OCI-LY1 (cell line): ENCODE results near the gene RAI14.
A peak's percentile ranks its signal among the peaks of the same experiment; 100 is the strongest.

ENCODE experiments used
- H2AFZ ChIP-seq: fragments of 200-600 bp; sonication (generic), shearing (Covaris generic); 2 replicates; pipeline ENCODE4 v1.6.0; 2014; ENCODE audit warnings: antibody characterized with exemption, mild to moderate bottlenecking, low read length
- H3F3A ChIP-seq: fragments of 200-600 bp; sonication (generic), shearing (Covaris generic); 2 replicates; pipeline ENCODE4 v1.6.0; 2014; ENCODE audit warnings: mild to moderate bottlenecking, antibody characterized with exemption, low read length, moderate library complexity; ENCODE audit not compliant: insufficient read depth
- H3K27ac ChIP-seq: fragments of 200-600 bp; sonication (generic); 2 replicates; pipeline ENCODE4 v1.5.1; 2014; ENCODE audit warnings: low read length, mixed run types, mild to moderate bottlenecking, low read depth; ENCODE audit not compliant: poor library complexity, severe bottlenecking
- H3K27me3 ChIP-seq: fragments of 200-600 bp; sonication (generic); 2 replicates; pipeline ENCODE4 v1.6.0; 2014; ENCODE audit warnings: antibody characterized with exemption, mild to moderate bottlenecking, low read length, moderate library complexity; ENCODE audit not compliant: insufficient read depth
- H3K36me3 ChIP-seq: fragments of 200-600 bp; sonication (generic); 2 replicates; pipeline ENCODE4 v1.6.1; 2014; ENCODE audit warnings: mild to moderate bottlenecking, antibody characterized with exemption, low read length, moderate library complexity, mixed read lengths; ENCODE audit not compliant: insufficient read depth
- H3K4me1 ChIP-seq: fragments of 200-600 bp; sonication (generic); 2 replicates; pipeline ENCODE4 v1.5.1; 2014; ENCODE audit warnings: mild to moderate bottlenecking, low read length, moderate library complexity; ENCODE audit not compliant: insufficient read depth, severe bottlenecking
- H3K4me2 ChIP-seq: fragments of 200-600 bp; sonication (generic), shearing (Covaris generic); 2 replicates; pipeline ENCODE4 v1.6.1; 2014; ENCODE audit warnings: low read length
- H3K4me3 ChIP-seq: fragments of 200-600 bp; sonication (generic); 2 replicates; pipeline ENCODE4 v1.5.1; 2014; ENCODE audit warnings: low read length, low read depth, mild to moderate bottlenecking, mixed read lengths; ENCODE audit not compliant: poor library complexity, severe bottlenecking
- H3K79me2 ChIP-seq: fragments of 200-600 bp; shearing (Covaris generic); 2 replicates; pipeline ENCODE4 v1.6.1; 2016; ENCODE audit warnings: mixed run types, low read length, mixed read lengths; ENCODE audit not compliant: insufficient read depth
- H3K9ac ChIP-seq: fragments of 200-600 bp; sonication (generic), shearing (Covaris generic); 2 replicates; pipeline ENCODE4 v1.6.1; 2014; ENCODE audit warnings: mild to moderate bottlenecking, low read length, mixed read lengths
- H3K9me2 ChIP-seq: fragments of 200-600 bp; sonication (generic), shearing (Covaris generic); 2 replicates; pipeline ENCODE4 v1.6.1; 2014; ENCODE audit warnings: low read depth, mild to moderate bottlenecking, low read length, mixed read lengths
- H3K9me3 ChIP-seq: fragments of 200-600 bp; shearing (Covaris generic); 2 replicates; pipeline ENCODE4 v1.6.1; 2014; ENCODE audit warnings: low read length, mixed read lengths
- H4K20me1 ChIP-seq: fragments of 200-600 bp; sonication (generic), shearing (Covaris generic); 2 replicates; pipeline ENCODE4 v1.6.0; 2016; ENCODE audit warnings: mild to moderate bottlenecking, low read length; ENCODE audit not compliant: insufficient read depth
- EZH2 ChIP-seq: fragments of 200-600 bp; sonication (generic), shearing (Covaris generic); IDR thresholded peaks from 2 replicates; pipeline ENCODE4 v1.8.0; 2017; ENCODE audit warnings: borderline replicate concordance, mixed run types, mild to moderate bottlenecking, antibody characterized with exemption, low read length, moderate library complexity, mixed read lengths
- TF ChIP-seq, protein P1 (sequence below): fragments of 200-600 bp; sonication (generic), shearing (Covaris generic); IDR thresholded peaks from 2 replicates; pipeline ENCODE4 v1.5.1; 2017; ENCODE audit warnings: mild to moderate bottlenecking, antibody characterized with exemption, low read length, moderate library complexity, mixed read lengths

RAI14 gene

DNA sequence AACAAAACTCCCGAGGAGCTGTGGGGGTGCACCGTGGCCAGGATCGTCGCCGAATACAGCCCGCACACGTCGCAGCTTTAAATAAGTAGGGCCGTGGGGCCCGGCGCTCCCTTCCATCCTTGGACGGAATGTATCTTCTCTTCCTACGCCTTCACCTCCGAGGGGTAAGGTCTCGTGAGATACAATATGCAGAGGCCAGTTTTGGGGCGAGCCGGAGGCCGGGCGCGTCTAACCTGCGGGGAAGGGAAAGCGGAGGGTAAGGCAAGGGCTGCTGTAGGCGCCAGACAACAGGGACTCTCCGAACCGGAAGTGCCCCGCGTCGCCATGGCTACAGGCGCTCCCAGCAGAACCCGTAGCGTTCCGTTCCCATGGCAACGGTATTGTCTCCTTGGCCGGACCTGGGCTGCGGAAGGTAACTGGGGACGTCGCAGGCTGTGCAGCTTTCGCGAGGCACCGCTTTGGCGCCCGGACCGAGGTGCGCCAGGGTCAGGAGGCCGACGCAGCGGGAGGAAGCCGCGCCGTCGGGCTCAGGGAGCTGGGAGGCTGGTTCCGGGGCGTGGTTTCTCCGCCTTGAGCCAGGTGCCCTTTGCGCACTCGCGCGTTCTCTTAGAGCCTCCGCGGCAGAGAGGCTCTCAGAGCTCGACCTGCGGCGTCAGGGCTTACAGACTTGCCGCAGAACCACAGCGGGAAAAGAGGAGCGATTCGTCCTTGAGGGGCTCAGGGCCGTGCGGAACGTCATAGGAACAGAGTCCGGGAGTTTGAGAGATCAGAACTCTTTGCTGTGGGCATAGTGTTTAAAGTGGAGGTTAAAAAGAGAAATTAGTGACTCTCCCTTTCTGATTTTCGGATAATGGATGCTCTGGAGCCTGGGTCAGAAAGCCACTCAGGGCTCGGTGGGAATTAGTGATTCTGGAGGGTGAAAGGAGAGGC is 182.9 kb downstream of the RAI14 start, which contains the start of gene TTC23L:
Gene TTC23L (plus strand): TSS at position 380 of the 930 bp plus-strand sequence. CDS start 1,508 bp downstream, outside the sequence.
- Histone ChIP-seq H3K9me2 (no peaks in the 10 kb centered on the region), H3K4me2 (peak within 1 kb of the TSS; percentile 60), H3F3A (no peaks in the 10 kb centered on the region), H3K27ac (no peak within 1 kb of the TSS), H3K36me3 (no peaks in the 10 kb centered on the region), H3K79me2 (no peaks in the 10 kb centered on the region), H2AFZ (no peak within 1 kb of the TSS), H3K4me3 (peak within 1 kb of the TSS; percentile 53), H3K9ac (peak within 1 kb of the TSS; percentile 27; the same call in 1 of the 2 replicates), H4K20me1 (no peaks in the 10 kb centered on the region), H3K27me3 (no peaks in the 10 kb centered on the region; the same call in 1 of the 2 replicates), H3K4me1 (no peaks in the 10 kb centered on the region), H3K9me3 (no peaks in the 10 kb centered on the region)
- TF ChIP-seq EZH2 = no peak
- TF ChIP-seq, protein P1, sequence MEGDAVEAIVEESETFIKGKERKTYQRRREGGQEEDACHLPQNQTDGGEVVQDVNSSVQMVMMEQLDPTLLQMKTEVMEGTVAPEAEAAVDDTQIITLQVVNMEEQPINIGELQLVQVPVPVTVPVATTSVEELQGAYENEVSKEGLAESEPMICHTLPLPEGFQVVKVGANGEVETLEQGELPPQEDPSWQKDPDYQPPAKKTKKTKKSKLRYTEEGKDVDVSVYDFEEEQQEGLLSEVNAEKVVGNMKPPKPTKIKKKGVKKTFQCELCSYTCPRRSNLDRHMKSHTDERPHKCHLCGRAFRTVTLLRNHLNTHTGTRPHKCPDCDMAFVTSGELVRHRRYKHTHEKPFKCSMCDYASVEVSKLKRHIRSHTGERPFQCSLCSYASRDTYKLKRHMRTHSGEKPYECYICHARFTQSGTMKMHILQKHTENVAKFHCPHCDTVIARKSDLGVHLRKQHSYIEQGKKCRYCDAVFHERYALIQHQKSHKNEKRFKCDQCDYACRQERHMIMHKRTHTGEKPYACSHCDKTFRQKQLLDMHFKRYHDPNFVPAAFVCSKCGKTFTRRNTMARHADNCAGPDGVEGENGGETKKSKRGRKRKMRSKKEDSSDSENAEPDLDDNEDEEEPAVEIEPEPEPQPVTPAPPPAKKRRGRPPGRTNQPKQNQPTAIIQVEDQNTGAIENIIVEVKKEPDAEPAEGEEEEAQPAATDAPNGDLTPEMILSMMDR = no peak

DNA sequence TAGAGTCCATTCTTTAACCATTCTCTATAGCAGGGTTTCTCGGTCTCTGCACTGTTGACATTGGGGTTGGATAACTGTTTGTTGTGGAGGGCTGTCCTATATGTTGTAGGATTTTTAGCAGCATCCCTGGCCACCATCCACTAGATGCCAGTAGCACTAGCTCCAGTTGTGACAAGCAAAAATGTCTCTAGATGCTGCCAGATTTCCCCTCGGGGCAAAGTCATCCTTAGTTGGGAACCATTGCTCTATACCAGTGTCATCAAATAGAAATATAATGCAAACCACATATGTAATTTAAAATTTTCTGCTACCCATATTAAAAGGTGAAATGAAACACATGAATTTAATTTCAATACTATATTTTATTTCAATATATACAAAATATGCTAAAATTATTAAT is 185.7 kb downstream of the RAI14 start:
- H3K4me2 ChIP-seq = no peak overlapping the region
- no peak overlapping the region for H3K9ac ChIP-seq
- no peaks in the 10 kb centered on the region for H3K9me3 ChIP-seq
- H3K27ac ChIP-seq = no peak overlapping the region
- H3K79me2 ChIP-seq = no peaks in the 10 kb centered on the region
- no peaks in the 10 kb centered on the region for H3K36me3 ChIP-seq
- H3K9me2 ChIP-seq = no peaks in the 10 kb centered on the region
- H3K4me1 ChIP-seq = no peaks in the 10 kb centered on the region
- no peaks in the 10 kb centered on the region for H4K20me1 ChIP-seq
- no peaks in the 10 kb centered on the region for H3K27me3 ChIP-seq
- H3F3A ChIP-seq = no peaks in the 10 kb centered on the region
- TF ChIP-seq, protein P1 = no peak
- no peak for TF ChIP-seq EZH2
- H2AFZ ChIP-seq = no peak overlapping the region
- no peak overlapping the region for H3K4me3 ChIP-seq

DNA sequence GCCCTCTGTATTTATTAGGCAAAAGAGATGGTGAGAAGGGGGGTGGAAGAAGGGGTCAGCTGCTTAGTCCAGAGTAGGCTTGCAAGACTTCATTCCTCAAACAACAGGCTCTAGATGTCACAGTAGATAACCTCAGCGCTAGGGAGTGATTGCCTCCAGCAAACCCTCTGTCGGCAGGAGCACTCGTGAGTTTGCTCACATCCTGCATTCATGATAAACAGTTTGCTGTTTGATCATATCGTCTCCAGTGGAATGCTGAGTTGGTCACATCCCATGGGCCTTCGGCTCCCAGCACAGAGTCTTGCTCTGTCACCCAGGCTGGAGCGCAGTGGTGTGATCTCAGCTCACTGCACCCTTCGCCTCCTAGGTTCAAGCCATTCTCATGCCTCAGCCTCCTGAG is 186.4 kb downstream of the RAI14 start:
- Histone ChIP-seq H3K36me3 (no peaks in the 10 kb centered on the region), H3K9me3 (no peaks in the 10 kb centered on the region), H2AFZ (no peak overlapping the region), H3K4me3 (no peak overlapping the region), H3K27ac (no peak overlapping the region), H3K4me2 (no peak overlapping the region), H3F3A (no peaks in the 10 kb centered on the region), H3K9me2 (no peaks in the 10 kb centered on the region), H4K20me1 (no peaks in the 10 kb centered on the region), H3K4me1 (no peaks in the 10 kb centered on the region), H3K79me2 (no peaks in the 10 kb centered on the region), H3K27me3 (no peaks in the 10 kb centered on the region), H3K9ac (no peak overlapping the region)
- no peak for TF ChIP-seq EZH2
- TF ChIP-seq, protein P1 = no peak
